ENCODE data around the gene SLC6A9. TPM values are rescaled to one million over a fixed set of nuclear protein-coding genes. Genes with fewer than 3 reads are reported as not detected.

SLC6A9 gene
- total RNA-seq, 1 experiment from 2014 or later: 12.8 TPM

GRCh38 chr1:44020464-44020863, 10.8 kb downstream of the SLC6A9 start:
- intact Hi-C loops (cut with micrococcal nuclease): no loop called here
- ChIA-PET POLR2A (interaction anchor here (1.3 kb wide), 1 partner anchor 11 kb away, joined by 4 read pairs; the partner anchor contains the start of gene SLC6A9), CTCF (no interaction called here), RAD21 (ENCODE audit: low non-redundant PET in 1 of 2, low total read pairs in 2 of 2, uncharacterized antibody in 2 of 2, unreplicated experiment in 2 of 2) (no interaction called here)
- Histone ChIP-seq H3K4me3 (replicated peaks in 1 of 2; ENCODE audit: low read depth in 1 of 2, low read length in 2 of 2) (no peak overlapping the region), H3K9ac (ENCODE audit: low read length) (no peak overlapping the region), H3K79me2 (ENCODE audit: insufficient read depth, low read length) (no peaks in the 10 kb centered on the region), H4K20me1 (ENCODE audit: insufficient read depth) (no peaks in the 10 kb centered on the region), H3K36me3 (ENCODE audit: control insufficient read depth in 1 of 2, insufficient read depth in 2 of 2, low read length in 2 of 2) (no peaks in the 10 kb centered on the region), H2AFZ (ENCODE audit: low read depth, low read length, poor library complexity, severe bottlenecking) (no peak overlapping the region), H3K4me2 (ENCODE audit: low read length) (no peak overlapping the region), H3K9me3 (ENCODE audit: control insufficient read depth in 1 of 2, insufficient read depth in 1 of 2, low read depth in 1 of 2, low read length in 2 of 2) (no peaks in the 10 kb centered on the region), H3K27ac (ENCODE audit: low read depth, low read length) (no peak overlapping the region), H3K4me1 (ENCODE audit: control insufficient read depth in 1 of 2, insufficient read depth in 2 of 2, low read length in 2 of 2) (no peaks in the 10 kb centered on the region), H3K27me3 (ENCODE audit: insufficient read depth, low read length) (no peaks in the 10 kb centered on the region), H3K9me2 (ENCODE audit: insufficient read depth) (no peaks in the 10 kb centered on the region)
- no TSS peak for BruUV-seq (replicated peaks)
- ATAC-seq: no peak
- no peak for DNase-seq (ENCODE audit: low read depth, low spot score)
- TF ChIP-seq MAX (IDR thresholded peaks at IDR 0.05) (no peak), FOSL1 (IDR thresholded peaks at IDR 0.05; ENCODE audit: low read depth) (no peak)

- POLR2A ChIA-PET: no interaction called here
Observed at GRCh38 chr1:44019466-44019948, 11.8 kb downstream of the SLC6A9 start.

More at GRCh38 chr1:44019466-44019948, 11.8 kb downstream of the SLC6A9 start:
- H3K4me2 ChIP-seq (ENCODE audit: low read length): no peak overlapping the region
- no peak for DNase-seq (ENCODE audit: low read depth, low spot score)
- no peaks in the 10 kb centered on the region for H3K27me3 ChIP-seq (ENCODE audit: insufficient read depth, low read length)
- H3K9me2 ChIP-seq (ENCODE audit: insufficient read depth): no peaks in the 10 kb centered on the region
- H2AFZ ChIP-seq (ENCODE audit: low read depth, low read length, poor library complexity, severe bottlenecking): no peak overlapping the region
- no peaks in the 10 kb centered on the region for H3K79me2 ChIP-seq (ENCODE audit: insufficient read depth, low read length)
- H3K4me3 ChIP-seq (replicated peaks in 1 of 2; ENCODE audit: low read depth in 1 of 2, low read length in 2 of 2): no peak overlapping the region
- no peak overlapping the region for H3K9ac ChIP-seq (ENCODE audit: low read length)
- no TSS peak for BruUV-seq (replicated peaks)
- no peaks in the 10 kb centered on the region for H3K36me3 ChIP-seq (ENCODE audit: control insufficient read depth in 1 of 2, insufficient read depth in 2 of 2, low read length in 2 of 2)
- H4K20me1 ChIP-seq (ENCODE audit: insufficient read depth): no peaks in the 10 kb centered on the region
- intact Hi-C loops (cut with micrococcal nuclease): no loop called here
- TF ChIP-seq CTCF (IDR thresholded peaks at IDR 0.05 in 2 of 3, conservative IDR thresholded peaks at IDR 0.05 in 1 of 3; ENCODE audit: borderline replicate concordance in 1 of 3, insufficient read depth in 1 of 3, low read depth in 2 of 3, low read length in 2 of 3): no peak
- no peak for TF ChIP-seq ZFX (IDR thresholded peaks at IDR 0.05)
- TF ChIP-seq ELF1 (IDR thresholded peaks at IDR 0.05; ENCODE audit: borderline replicate concordance, low read depth): no peak
- TF ChIP-seq SIN3A (IDR thresholded peaks at IDR 0.05; ENCODE audit: low read depth): no peak
- TF ChIP-seq POLR2AphosphoS5 (IDR thresholded peaks at IDR 0.05; ENCODE audit: low read depth, low read length): no peak
- no peak for TF ChIP-seq ZBTB33 (IDR thresholded peaks at IDR 0.05; ENCODE audit: extremely low read depth, insufficient replicate concordance, low read length)
- no peak for TF ChIP-seq ATF3 (IDR thresholded peaks at IDR 0.05)
- no peak for TF ChIP-seq CEBPB (IDR thresholded peaks at IDR 0.05; ENCODE audit: low read depth)
- TF ChIP-seq SP1 (IDR thresholded peaks at IDR 0.05; ENCODE audit: low read depth): no peak
- TF ChIP-seq EZH2phosphoT487 (IDR thresholded peaks at IDR 0.05; ENCODE audit: borderline replicate concordance): no peak
- no peak for TF ChIP-seq SRF (IDR thresholded peaks at IDR 0.05; ENCODE audit: low read depth)
- no peak for TF ChIP-seq ZNF274 (IDR thresholded peaks at IDR 0.05; ENCODE audit: low read depth, low read length)
- TF ChIP-seq TCF7L2 (IDR thresholded peaks at IDR 0.05; ENCODE audit: borderline replicate concordance, extremely low read depth, insufficient read depth, insufficient read length): no peak
- no peak for TF ChIP-seq RAD21 (IDR thresholded peaks at IDR 0.05; ENCODE audit: low read depth)
- no peak for TF ChIP-seq EGR1 (IDR thresholded peaks at IDR 0.05; ENCODE audit: low read depth)
- TF ChIP-seq EZH2 (IDR thresholded peaks at IDR 0.05): no peak
- RAD21 ChIA-PET (ENCODE audit: low non-redundant PET in 1 of 2, low total read pairs in 2 of 2, uncharacterized antibody in 2 of 2, unreplicated experiment in 2 of 2): no interaction called here
- no peak overlapping the region for H3K27ac ChIP-seq (ENCODE audit: low read depth, low read length)
- no peaks in the 10 kb centered on the region for H3K4me1 ChIP-seq (ENCODE audit: control insufficient read depth in 1 of 2, insufficient read depth in 2 of 2, low read length in 2 of 2)
- CTCF ChIA-PET: no interaction called here
- ATAC-seq: no peak
- H3K9me3 ChIP-seq (ENCODE audit: control insufficient read depth in 1 of 2, insufficient read depth in 1 of 2, low read depth in 1 of 2, low read length in 2 of 2): no peaks in the 10 kb centered on the region

Measured in HCT116 (cell line).